ENCODE measurements around the gene GMEB2.
A peak's percentile ranks its signal among the peaks of the same experiment; 100 is the strongest.

Gene GMEB2

GRCh38 chr20:63556873-63557478, 69.9 kb downstream of the GMEB2 start:
- no peak for DNase-seq

- no peak for DNase-seq
Observed at GRCh38 chr20:63555661-63556381, 71.1 kb downstream of the GMEB2 start.

GRCh38 chr20:63554361-63555278, 72.3 kb downstream of the GMEB2 start:
- no peak for DNase-seq

- DNase-seq = peak; percentile 42
Observed at GRCh38 chr20:63553933-63554290, 73.0 kb downstream of the GMEB2 start, which contains the start of gene FNDC11. Gene FNDC11, plus strand, starts transcription at chr20:63554159. Its CDS starts 1,505 bp downstream, at chr20:63555664.

- peak; percentile 89 for DNase-seq
Observed at GRCh38 chr20:63553251-63553932, 73.5 kb downstream of the GMEB2 start.

- DNase-seq = peak; percentile 37
Observed at GRCh38 chr20:63552481-63553249, 74.2 kb downstream of the GMEB2 start.

- DNase-seq = no peak
Observed at GRCh38 chr20:63551068-63551467, 75.8 kb downstream of the GMEB2 start.

- DNase-seq = no peak
Observed at GRCh38 chr20:63549679-63550282, 77.1 kb downstream of the GMEB2 start.

- no peak for DNase-seq
Observed at GRCh38 chr20:63549019-63549418, 77.9 kb downstream of the GMEB2 start.

- DNase-seq = no peak
Observed at GRCh38 chr20:63548542-63548941, 78.4 kb downstream of the GMEB2 start.

GRCh38 chr20:63547725-63548480, 79.0 kb downstream of the GMEB2 start, which contains the start of gene SRMS:
Gene SRMS, minus strand, starts transcription at chr20:63547749. Its CDS starts 286 bp downstream, at chr20:63547463.
- no peak for DNase-seq

- no peak for DNase-seq
Observed at GRCh38 chr20:63546956-63547724, 79.8 kb downstream of the GMEB2 start.

GRCh38 chr20:63546256-63546955, 80.5 kb downstream of the GMEB2 start:
- DNase-seq = no peak

- DNase-seq = no peak
Observed at GRCh38 chr20:63545814-63546213, 81.1 kb downstream of the GMEB2 start.

- no peak for DNase-seq
Observed at GRCh38 chr20:63544958-63545516, 81.9 kb downstream of the GMEB2 start.

- no peak for DNase-seq
Observed at GRCh38 chr20:63544241-63544957, 82.5 kb downstream of the GMEB2 start.

GRCh38 chr20:63543733-63544132, 83.2 kb downstream of the GMEB2 start:
- no peak for DNase-seq

GRCh38 chr20:63543131-63543530, 83.8 kb downstream of the GMEB2 start:
- DNase-seq = no peak

Data from activated T-cell treated with anti-CD3 and anti-CD28 coated beads for 4 hours (primary cell).